Endothelial cell of umbilical vein (primary cell): Measurements from ENCODE around the gene METTL26. TPM values are rescaled to one million over a fixed set of nuclear protein-coding genes. Genes with fewer than 3 reads are reported as not detected.

Source experiments
- BruUV-seq: library from RNA; stranded (reverse); fragments of 400-500 nt; replicated peaks from 2 replicates; lab custom pipeline; 2021; lab: Mats Ljungman, UMichigan
- CTCF ChIA-PET: fragments of 300-600, 350-600 bp; sonication (Branson Sonifier 250); formaldehyde crosslinking; loops from one replicate; lab custom pipeline; 2021; ENCODE audit warnings: antibody characterized with exemption, inconsistent platforms; lab: Charles Lee
- POLR2A ChIA-PET: fragments of 300-600, 350-600 bp; sonication (Branson Sonifier 250); formaldehyde crosslinking; loops from one replicate; lab custom pipeline; 2021; ENCODE audit warnings: antibody characterized with exemption, inconsistent platforms; lab: Charles Lee
- DNase-seq: peaks from one replicate; pipeline ENCODE4 v3.0.0-alpha.2; 2011; ENCODE audit warnings: low read depth, low spot score
- FAIRE-seq: peaks from 2 replicates; lab custom pipeline; 2011; peaks lifted over from hg19 to GRCh38; lab: Jason Lieb, UNC
- H2AFZ ChIP-seq: 2 replicates; pipeline ENCODE4 v1.6.0; 2012; ENCODE audit warnings: low read depth, low read length, control low read depth, inconsistent platforms
- H3K27ac ChIP-seq: 2 replicates; pipeline ENCODE4 v1.5.1; 2011; ENCODE audit warnings: low read depth, mild to moderate bottlenecking, control low read depth, low read length, moderate library complexity; ENCODE audit not compliant: insufficient read depth
- H3K27me3 ChIP-seq, 2 experiments: 2 replicates each; pipeline versions ENCODE4 v1.6.0 to v1.6.1; 2011; ENCODE audit warnings: low read length in 2 of 2, mixed read lengths in 1 of 2; ENCODE audit not compliant: control insufficient read depth in 2 of 2, insufficient read depth in 2 of 2
- H3K36me3 ChIP-seq, 2 experiments: 2 replicates in 1 of 2; 3 replicates in 1 of 2; pipeline ENCODE4 v1.5.1; 2011; ENCODE audit warnings: low read length in 2 of 2, mild to moderate bottlenecking in 1 of 2, moderate library complexity in 1 of 2; ENCODE audit not compliant: control insufficient read depth in 2 of 2, insufficient read depth in 2 of 2; ENCODE audit errors: extremely low read depth in 1 of 2
- H3K4me1 ChIP-seq: 3 replicates; pipeline ENCODE4 v1.5.1; 2011; ENCODE audit warnings: mild to moderate bottlenecking, low read length; ENCODE audit not compliant: control insufficient read depth, insufficient read depth; ENCODE audit errors: extremely low read depth
- H3K4me2 ChIP-seq: 2 replicates; pipeline ENCODE4 v1.6.1; 2011; ENCODE audit warnings: low read length, control low read depth, mixed read lengths; ENCODE audit not compliant: insufficient read depth
- H3K4me3 ChIP-seq, 3 experiments: fragments of 200-600 bp in 1 of 3; sonication (generic), shearing (Covaris generic) in 1 of 3; replicated peaks in 1 of 3; 2 replicates each; pipeline ENCODE4 v1.5.1; 2011 to 2016; ENCODE audit warnings: control low read depth in 3 of 3, low read length in 3 of 3, mild to moderate bottlenecking in 2 of 3, inconsistent platforms in 1 of 3, low read depth in 1 of 3, moderate library complexity in 1 of 3; ENCODE audit not compliant: insufficient read depth in 1 of 3
- H3K79me2 ChIP-seq: 2 replicates; pipeline ENCODE4 v1.6.0; 2012; ENCODE audit warnings: low read length, inconsistent platforms; ENCODE audit not compliant: control insufficient read depth, insufficient read depth
- H3K9ac ChIP-seq: replicated peaks from 2 replicates; pipeline ENCODE3; 2011; ENCODE audit warnings: low read length, control low read depth; ENCODE audit not compliant: insufficient read depth; ENCODE audit errors: extremely low read depth
- H3K9me1 ChIP-seq: replicated peaks from 3 replicates; pipeline ENCODE4 v1.6.0; 2011; ENCODE audit warnings: mild to moderate bottlenecking, low read length; ENCODE audit not compliant: control insufficient read depth, insufficient read depth; ENCODE audit errors: extremely low read depth
- H3K9me3 ChIP-seq: replicated peaks from 2 replicates; pipeline ENCODE4 v1.5.1; 2012; ENCODE audit warnings: low read length, inconsistent platforms; ENCODE audit not compliant: control insufficient read depth, insufficient read depth
- H4K20me1 ChIP-seq: replicated peaks from 2 replicates; pipeline ENCODE3; 2011; ENCODE audit warnings: mild to moderate bottlenecking, low read length; ENCODE audit not compliant: control insufficient read depth, insufficient read depth; ENCODE audit errors: extremely low read depth
- EZH2 ChIP-seq: IDR thresholded peaks from 2 replicates; pipeline ENCODE4 v1.6.1; 2012; ENCODE audit warnings: borderline replicate concordance, low read depth, mild to moderate bottlenecking, moderate library complexity, low read length, inconsistent platforms; ENCODE audit not compliant: severe bottlenecking
- FOS ChIP-seq: IDR thresholded peaks from 2 replicates; pipeline ENCODE4 v1.6.1; 2011; ENCODE audit warnings: mild to moderate bottlenecking, low read length, moderate library complexity, borderline replicate concordance; ENCODE audit not compliant: insufficient read depth
- GATA2 ChIP-seq: IDR thresholded peaks from 2 replicates; pipeline ENCODE4 v1.7.0; 2011; ENCODE audit warnings: low read depth, mild to moderate bottlenecking, moderate library complexity, mixed read lengths, low read length; ENCODE audit not compliant: insufficient read length, insufficient read depth
- JUN ChIP-seq: IDR thresholded peaks from 2 replicates; pipeline ENCODE4 v1.6.1; 2011; ENCODE audit warnings: borderline replicate concordance, low read depth; ENCODE audit not compliant: insufficient read length, insufficient read depth
- MYC ChIP-seq: IDR thresholded peaks from one replicate; pipeline ENCODE4 v1.6.1; 2011; ENCODE audit warnings: mild to moderate bottlenecking, low read depth, low read length
- POLR2A ChIP-seq: IDR thresholded peaks from 2 replicates; pipeline ENCODE4 v1.6.1; 2012; ENCODE audit warnings: low read depth, mild to moderate bottlenecking, control low read depth, low read length
- POLR2AphosphoS5 ChIP-seq: IDR thresholded peaks from 2 replicates; pipeline ENCODE4 v1.6.1; 2012; ENCODE audit warnings: low read depth, mild to moderate bottlenecking, control low read depth, low read length, moderate library complexity; ENCODE audit not compliant: insufficient read depth
- dilution Hi-C: fragments of 300-500 bp; cut with MboI; formaldehyde crosslinking; loops from one replicate; pipeline ENCODE4 v1.15.0; 2019; ENCODE audit warnings: low sequenced_read_pairs; ENCODE audit not compliant: extremely low pct_ligation_motif_present
- intact Hi-C: fragments of 100-400 bp; cut with micrococcal nuclease; formaldehyde crosslinking; loops from one replicate; pipeline ENCODE4 v1.10.0; 2022
- polyA plus RNA-seq, 4 experiments: library from polyadenylated mRNA; depleted of rRNA in 3 of 4; stranded (reverse) in 3 of 4; unstranded in 1 of 4; fragments of >200 nt; gene quantifications; 2 replicates each; pipeline versions ENCODE4 v1.2.1 to v1.2.3, GENCODE V29; 2011 to 2012; ENCODE audit warnings: missing spikeins in 1 of 4
- total RNA-seq: library from RNA; stranded (reverse); gene quantifications from 2 replicates; pipeline ENCODE4 v1.2.3, GENCODE V29; 2021
- TF ChIP-seq, protein P1 (sequence below), 2 donors: IDR thresholded peaks; 1 replicate in 1 of 2; 2 replicates in 1 of 2; pipeline ENCODE4 v1.5.1; 2011; ENCODE audit warnings: low read length in 2 of 2, mild to moderate bottlenecking in 2 of 2, moderate library complexity in 2 of 2, control low read depth in 1 of 2, inconsistent platforms in 1 of 2, low read depth in 1 of 2; ENCODE audit not compliant: insufficient read depth in 1 of 2; ENCODE audit errors: extremely low read depth in 1 of 2
- TF ChIP-seq, protein P2 (sequence below): IDR thresholded peaks from 2 replicates; pipeline ENCODE4 v1.6.1; 2011; ENCODE audit not compliant: insufficient read depth, insufficient read length

The METTL26 gene
- total and polyA plus RNA-seq, 2 donors (not counting 3 experiments of a cell fraction or from before 2014, with no cell fraction given) = 114 to 138 TPM

DNA sequence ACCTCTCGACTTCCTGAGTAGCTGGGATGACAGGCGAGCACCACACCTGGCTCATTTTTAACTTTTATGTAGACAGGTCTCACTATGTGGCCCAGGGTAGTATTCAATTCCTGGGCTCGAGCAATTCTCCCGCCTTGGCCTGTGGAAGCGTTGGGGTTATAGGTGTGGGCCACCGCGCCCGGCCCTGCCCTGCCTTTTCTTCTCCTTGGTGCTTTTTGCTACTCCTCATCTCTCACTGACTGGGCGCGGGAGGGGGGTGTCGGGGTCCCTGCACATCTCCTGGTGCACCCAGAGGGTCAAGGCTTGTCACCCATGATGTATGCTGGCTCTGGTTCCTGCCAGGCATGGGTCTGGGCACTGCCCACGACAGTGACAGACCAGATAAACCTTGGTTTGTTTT is 8.5 kb upstream of the METTL26 start:
- no peak for DNase-seq
- peaks cover 17% of the 10 kb centered on the region for H3K4me1 ChIP-seq
- ChIA-PET CTCF (interaction anchor here (1.1 to 1.2 kb wide), 2 partner anchors 16 to 54 kb away, joined by 3 read pairs; partner anchors contain the start of gene RAB40C), POLR2A (no interaction called here)
- H3K27ac ChIP-seq = no peak overlapping the region
- H3K4me3 ChIP-seq = no peak overlapping the region
- intact Hi-C loops (no loop called here), dilution Hi-C loops (no loop called here)
- no peaks in the 10 kb centered on the region for H3K9me3 ChIP-seq
- no peaks in the 10 kb centered on the region for H4K20me1 ChIP-seq
- H3K9me1 ChIP-seq = no peaks in the 10 kb centered on the region
- H3K4me2 ChIP-seq = no peak overlapping the region
- H3K27me3 ChIP-seq = no peaks in the 10 kb centered on the region
- BruUV-seq = no TSS peak
- H3K79me2 ChIP-seq = no peaks in the 10 kb centered on the region
- TF ChIP-seq GATA2 (no peak), MYC (no peak), FOS (no peak), POLR2A (no peak), EZH2 (no peak), JUN (no peak), POLR2AphosphoS5 (no peak)
- TF ChIP-seq, protein P1, sequence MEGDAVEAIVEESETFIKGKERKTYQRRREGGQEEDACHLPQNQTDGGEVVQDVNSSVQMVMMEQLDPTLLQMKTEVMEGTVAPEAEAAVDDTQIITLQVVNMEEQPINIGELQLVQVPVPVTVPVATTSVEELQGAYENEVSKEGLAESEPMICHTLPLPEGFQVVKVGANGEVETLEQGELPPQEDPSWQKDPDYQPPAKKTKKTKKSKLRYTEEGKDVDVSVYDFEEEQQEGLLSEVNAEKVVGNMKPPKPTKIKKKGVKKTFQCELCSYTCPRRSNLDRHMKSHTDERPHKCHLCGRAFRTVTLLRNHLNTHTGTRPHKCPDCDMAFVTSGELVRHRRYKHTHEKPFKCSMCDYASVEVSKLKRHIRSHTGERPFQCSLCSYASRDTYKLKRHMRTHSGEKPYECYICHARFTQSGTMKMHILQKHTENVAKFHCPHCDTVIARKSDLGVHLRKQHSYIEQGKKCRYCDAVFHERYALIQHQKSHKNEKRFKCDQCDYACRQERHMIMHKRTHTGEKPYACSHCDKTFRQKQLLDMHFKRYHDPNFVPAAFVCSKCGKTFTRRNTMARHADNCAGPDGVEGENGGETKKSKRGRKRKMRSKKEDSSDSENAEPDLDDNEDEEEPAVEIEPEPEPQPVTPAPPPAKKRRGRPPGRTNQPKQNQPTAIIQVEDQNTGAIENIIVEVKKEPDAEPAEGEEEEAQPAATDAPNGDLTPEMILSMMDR (IDR thresholded peaks at IDR 0.05; ENCODE audit: extremely low read depth in 1 of 2, insufficient read depth in 1 of 2, low read depth in 1 of 2, low read length in 2 of 2) = no peak
- TF ChIP-seq, protein P2, sequence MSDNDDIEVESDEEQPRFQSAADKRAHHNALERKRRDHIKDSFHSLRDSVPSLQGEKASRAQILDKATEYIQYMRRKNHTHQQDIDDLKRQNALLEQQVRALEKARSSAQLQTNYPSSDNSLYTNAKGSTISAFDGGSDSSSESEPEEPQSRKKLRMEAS = no peak
- no peak for FAIRE-seq
- H2AFZ ChIP-seq = no peak overlapping the region
- H3K9ac ChIP-seq = no peak overlapping the region
- no peaks in the 10 kb centered on the region for H3K36me3 ChIP-seq
